ENCODE measurements around the gene HOXB13.

Gene HOXB13

DNA sequence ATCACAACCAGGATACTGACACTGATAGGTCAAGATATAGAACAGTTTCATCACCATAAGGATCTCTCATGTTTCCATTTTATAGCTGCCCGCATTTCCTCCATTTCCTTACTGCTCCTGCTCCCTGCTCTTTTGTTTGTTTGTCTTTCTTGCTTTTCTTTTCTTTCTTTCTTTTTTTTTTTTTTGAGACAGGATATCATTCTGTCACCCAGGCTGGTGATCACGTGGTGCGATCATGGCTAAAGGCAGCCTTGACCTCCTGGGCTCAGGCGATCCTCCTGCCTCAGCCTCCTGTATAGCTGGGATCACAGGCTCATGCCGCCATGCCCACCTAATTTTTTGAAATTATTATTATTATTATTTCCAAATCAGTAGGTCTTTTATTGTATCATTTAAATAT lies 37.9 kb downstream of the HOXB13 start:
- peaks cover 4 to 6% of the 10 kb centered on the region in 2 donors for H3K27me3 ChIP-seq (ENCODE audit: control insufficient read depth in 1 of 2, insufficient read depth in 2 of 2, low read length in 2 of 2)
- no peak overlapping the region for H3K4me3 ChIP-seq (ENCODE audit: low read length in 2 of 2)
- peaks cover 0 to 3% of the 10 kb centered on the region in 2 donors for H3K9me3 ChIP-seq (ENCODE audit: control insufficient read depth in 2 of 2, low read length in 2 of 2)
- no peak overlapping the region for H3K9ac ChIP-seq (ENCODE audit: low read length in 2 of 2)
- no peak overlapping the region for H3K27ac ChIP-seq (ENCODE audit: low read length)
- H3K36me3 ChIP-seq (ENCODE audit: control insufficient read depth in 2 of 2, insufficient read depth in 2 of 2, low read length in 2 of 2), result no peaks in the 10 kb centered on the region
- H3K4me1 ChIP-seq (ENCODE audit: control insufficient read depth, insufficient read depth, low read length), result no peaks in the 10 kb centered on the region

GRCh38 chr17:48681609-48682008 lies 46.9 kb downstream of the HOXB13 start:
- H3K9me3 ChIP-seq (ENCODE audit: control insufficient read depth in 2 of 2, low read length in 2 of 2), result no peaks in the 10 kb centered on the region
- no peak overlapping the region for H3K4me3 ChIP-seq (ENCODE audit: low read length in 2 of 2)
- no peak overlapping the region for H3K27ac ChIP-seq (ENCODE audit: low read length)
- H3K9ac ChIP-seq (ENCODE audit: low read length in 2 of 2), result no peak overlapping the region
- H3K4me1 ChIP-seq (ENCODE audit: control insufficient read depth, insufficient read depth, low read length), result no peaks in the 10 kb centered on the region
- H3K36me3 ChIP-seq (ENCODE audit: control insufficient read depth in 2 of 2, insufficient read depth in 2 of 2, low read length in 2 of 2), result no peaks in the 10 kb centered on the region
- peaks cover 28 to 36% of the 10 kb centered on the region in 2 donors for H3K27me3 ChIP-seq (ENCODE audit: control insufficient read depth in 1 of 2, insufficient read depth in 2 of 2, low read length in 2 of 2)

- Histone ChIP-seq H3K27ac (ENCODE audit: low read length) (no peak overlapping the region), H3K9ac (ENCODE audit: low read length in 2 of 2) (no peak overlapping the region), H3K4me1 (ENCODE audit: control insufficient read depth, insufficient read depth, low read length) (no peaks in the 10 kb centered on the region), H3K4me3 (ENCODE audit: low read length in 2 of 2) (no peak overlapping the region), H3K27me3 (ENCODE audit: control insufficient read depth in 1 of 2, insufficient read depth in 2 of 2, low read length in 2 of 2) (peaks cover 23 to 38% of the 10 kb centered on the region in 2 donors), H3K36me3 (ENCODE audit: control insufficient read depth in 2 of 2, insufficient read depth in 2 of 2, low read length in 2 of 2) (no peaks in the 10 kb centered on the region), H3K9me3 (ENCODE audit: control insufficient read depth in 2 of 2, low read length in 2 of 2) (no peaks in the 10 kb centered on the region)
These were observed 49.0 kb downstream of the HOXB13 start for GRCh38 chr17:48679385-48680096.

- Histone ChIP-seq H3K4me3 (ENCODE audit: low read length in 2 of 2) (peak overlapping the region in 1 of 2 donors; percentile 49), H3K27me3 (ENCODE audit: control insufficient read depth in 1 of 2, insufficient read depth in 2 of 2, low read length in 2 of 2) (peaks cover 25 to 38% of the 10 kb centered on the region in 2 donors)
These were observed 50.2 kb downstream of the HOXB13 start for GRCh38 chr17:48678141-48678971.

GRCh38 chr17:48676963-48677558 lies 51.5 kb downstream of the HOXB13 start:
- Histone ChIP-seq H3K36me3 (ENCODE audit: control insufficient read depth in 2 of 2, insufficient read depth in 2 of 2, low read length in 2 of 2) (no peaks in the 10 kb centered on the region), H3K9ac (ENCODE audit: low read length in 2 of 2) (no peak overlapping the region), H3K9me3 (ENCODE audit: control insufficient read depth in 2 of 2, low read length in 2 of 2) (no peaks in the 10 kb centered on the region), H3K27me3 (ENCODE audit: control insufficient read depth in 1 of 2, insufficient read depth in 2 of 2, low read length in 2 of 2) (peaks cover 23 to 34% of the 10 kb centered on the region in 2 donors), H3K4me1 (ENCODE audit: control insufficient read depth, insufficient read depth, low read length) (no peaks in the 10 kb centered on the region), H3K27ac (ENCODE audit: low read length) (no peak overlapping the region), H3K4me3 (ENCODE audit: low read length in 2 of 2) (no peak overlapping the region)

More at GRCh38 chr17:48678141-48678971, 50.2 kb downstream of the HOXB13 start:
- H3K27ac ChIP-seq (ENCODE audit: low read length), result no peak overlapping the region
- H3K9me3 ChIP-seq (ENCODE audit: control insufficient read depth in 2 of 2, low read length in 2 of 2), result no peaks in the 10 kb centered on the region
- no peak overlapping the region for H3K9ac ChIP-seq (ENCODE audit: low read length in 2 of 2)
- no peaks in the 10 kb centered on the region for H3K36me3 ChIP-seq (ENCODE audit: control insufficient read depth in 2 of 2, insufficient read depth in 2 of 2, low read length in 2 of 2)
- no peaks in the 10 kb centered on the region for H3K4me1 ChIP-seq (ENCODE audit: control insufficient read depth, insufficient read depth, low read length)

All from stomach smooth muscle (tissue), 2 donors.